ENCODE measurements around the gene DGKI. TPM values are rescaled to one million over a fixed set of nuclear protein-coding genes. Genes with fewer than 3 reads are reported as not detected.

Gene DGKI
- total RNA-seq, 1 experiment from 2014 or later, result 1.1 TPM

DNA sequence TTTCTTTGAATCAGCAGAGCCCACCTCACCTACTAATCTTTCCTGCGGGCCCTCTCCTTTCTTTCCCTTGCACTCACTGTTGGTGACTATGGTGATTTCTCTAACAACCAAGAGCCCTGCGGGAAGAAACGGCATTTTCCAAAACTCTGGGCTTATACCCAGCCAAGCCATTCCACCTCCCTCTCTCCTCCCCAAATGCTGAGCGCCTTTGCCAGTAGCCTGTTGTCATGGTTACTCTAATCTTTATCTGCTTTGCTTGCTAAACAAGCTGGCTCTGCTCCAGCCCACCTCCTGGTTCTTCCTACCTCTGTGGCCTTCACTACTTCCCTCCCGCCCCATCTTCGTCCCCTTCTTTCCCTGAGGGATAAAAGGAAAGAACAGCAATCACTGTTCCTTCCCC lies 86.7 kb downstream of the DGKI start:
- in situ Hi-C loops (cut with HindIII; ENCODE audit: low pct_unique_long_range_greater_than_20kb, low sequenced_read_pairs), result no loop called here
- no peak for DNase-seq (ENCODE audit: low read depth)

DNA sequence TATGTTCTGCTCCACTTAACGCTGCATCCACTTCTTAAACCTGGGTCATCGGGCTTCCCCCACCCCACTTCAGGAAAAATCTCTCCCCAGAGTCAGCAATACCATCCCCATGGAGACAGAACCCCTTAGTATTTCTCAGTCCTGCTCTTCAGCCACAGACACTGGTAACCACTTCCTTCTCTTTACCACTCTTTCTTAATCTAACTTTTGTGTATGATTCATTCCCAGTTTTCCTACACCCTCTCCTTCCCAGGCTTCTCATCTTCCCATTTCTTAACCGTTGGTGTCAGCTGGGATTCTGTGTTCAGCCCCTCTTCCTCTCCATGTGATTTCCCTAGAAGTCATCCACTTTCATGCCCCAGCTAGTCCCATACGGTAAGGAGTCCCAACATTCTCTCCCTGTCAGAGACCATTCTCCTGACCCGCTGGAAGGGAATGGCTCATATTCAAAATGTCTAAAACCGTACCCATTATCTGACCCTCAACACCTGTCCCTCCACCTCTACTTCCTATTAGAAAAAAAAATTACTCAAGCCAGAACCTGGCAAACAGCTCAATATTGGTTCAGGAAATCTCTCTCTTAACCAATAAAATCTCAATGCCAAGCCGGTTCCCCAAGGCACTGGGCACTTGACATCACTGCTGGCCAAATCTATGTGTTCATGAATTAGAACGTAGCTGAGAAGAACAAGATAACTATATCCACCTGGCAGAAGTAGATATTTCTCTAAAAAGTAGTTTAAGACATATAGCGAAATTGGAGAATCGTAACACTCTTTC lies 89.4 kb downstream of the DGKI start:
- DNase-seq (ENCODE audit: low read depth), result no peak
- in situ Hi-C loops (cut with HindIII; ENCODE audit: low pct_unique_long_range_greater_than_20kb, low sequenced_read_pairs), result no loop called here

DNA sequence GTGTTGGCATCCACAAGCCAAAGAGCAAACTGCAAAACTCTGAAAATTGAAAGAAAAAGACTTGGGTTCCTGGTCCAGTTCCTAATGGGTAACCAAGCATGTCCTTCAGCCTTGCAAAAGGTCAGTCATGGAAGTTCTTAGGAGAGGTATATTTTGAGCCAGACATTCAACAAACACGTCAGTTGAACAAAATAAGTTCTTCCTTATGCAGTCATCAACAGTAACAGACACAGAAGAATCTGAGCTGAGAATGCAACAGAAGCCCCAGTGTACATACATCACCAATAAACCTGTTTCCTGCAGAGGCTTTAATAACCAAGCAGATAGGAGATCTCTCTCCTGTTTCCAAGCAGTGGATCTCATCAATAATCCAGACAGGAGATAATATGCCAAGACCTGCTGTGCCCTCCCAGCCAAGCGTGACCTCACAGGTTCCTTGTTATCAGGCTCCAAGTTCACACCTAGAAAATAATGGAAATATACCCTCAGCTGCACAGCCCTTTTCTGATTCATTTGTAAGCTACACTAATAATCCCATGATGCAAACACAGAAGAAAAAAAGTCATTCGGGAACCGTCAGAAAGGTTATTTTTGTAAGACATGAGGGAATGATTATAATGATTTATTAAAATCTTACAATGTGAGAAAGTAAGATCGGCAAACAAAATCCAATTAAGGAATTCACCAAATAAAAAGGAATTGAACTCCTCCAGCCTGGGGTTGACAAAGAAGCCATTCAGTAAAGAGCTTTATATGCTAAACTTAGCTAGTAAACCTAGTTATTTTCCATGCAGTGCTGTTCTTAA lies 90.7 kb downstream of the DGKI start:
- in situ Hi-C loops (cut with HindIII; ENCODE audit: low pct_unique_long_range_greater_than_20kb, low sequenced_read_pairs), result no loop called here
- peak; percentile 75 for DNase-seq (ENCODE audit: low read depth)

DNA sequence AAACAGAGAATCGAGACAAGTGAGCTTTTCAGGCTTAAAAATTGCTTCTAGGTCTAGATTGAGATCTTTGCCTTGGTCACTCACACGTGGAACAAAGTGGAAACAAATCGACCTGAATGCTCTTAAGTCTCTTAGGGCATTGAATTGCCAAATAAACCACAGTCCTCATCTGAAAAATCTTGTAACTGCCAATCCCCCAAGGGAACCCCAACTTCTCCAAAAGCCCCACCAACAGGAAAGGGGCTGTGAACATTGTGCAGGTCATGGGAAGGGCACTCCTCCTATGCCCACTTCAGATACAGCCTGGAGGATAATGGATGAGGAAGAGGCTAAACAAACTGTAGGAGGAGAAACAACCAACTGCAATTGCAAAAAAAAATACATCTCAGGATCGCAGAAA lies 91.3 kb downstream of the DGKI start:
- peak; percentile 12 for DNase-seq (ENCODE audit: low read depth)
- in situ Hi-C loops (cut with HindIII; ENCODE audit: low pct_unique_long_range_greater_than_20kb, low sequenced_read_pairs), result no loop called here

DNA sequence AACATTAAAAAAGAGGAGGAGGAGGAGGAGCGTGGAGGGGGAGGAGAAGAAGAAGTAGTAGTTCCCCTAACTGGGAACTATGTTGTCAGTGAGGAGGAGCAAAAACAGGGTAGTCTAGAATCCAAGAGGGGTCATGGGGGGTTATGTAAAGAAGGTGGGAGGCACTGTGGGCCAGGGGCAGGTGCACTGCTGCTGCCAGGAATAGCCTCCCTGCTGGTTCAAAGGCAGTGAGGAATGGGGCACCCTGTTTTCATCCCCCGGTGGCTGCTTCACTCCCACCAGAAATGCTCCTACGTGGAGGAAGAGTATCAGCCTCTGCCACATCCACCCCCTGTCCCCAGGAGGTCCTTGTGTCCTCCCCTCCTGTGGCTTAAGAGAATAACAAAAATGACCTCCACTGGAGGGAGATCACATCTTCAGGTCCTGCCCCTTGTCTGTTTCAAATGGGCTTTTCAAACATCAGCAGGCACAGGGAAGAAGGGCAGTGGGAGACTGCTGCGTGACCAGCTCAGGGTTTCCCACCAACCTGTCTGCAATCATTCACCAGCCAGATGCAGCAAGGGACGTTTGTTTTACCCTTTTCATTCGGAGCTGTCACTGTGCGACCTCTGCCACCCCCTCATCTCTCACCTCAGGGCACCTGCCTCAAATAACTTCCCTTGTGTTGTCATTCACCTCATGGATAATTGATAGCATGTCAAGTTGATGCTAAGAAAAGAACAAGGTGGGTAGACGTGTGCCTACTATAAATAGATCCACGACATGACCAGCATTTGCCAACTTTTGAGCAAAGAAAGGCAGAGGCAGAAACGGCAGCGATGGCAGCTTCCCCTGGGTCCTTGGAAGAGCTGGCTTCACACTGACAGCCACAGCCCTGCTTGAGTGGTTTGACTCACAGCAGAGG lies 92.6 kb downstream of the DGKI start:
- DNase-seq (ENCODE audit: low read depth), result peak; percentile 9
- in situ Hi-C loops (cut with HindIII; ENCODE audit: low pct_unique_long_range_greater_than_20kb, low sequenced_read_pairs), result no loop called here

DNA sequence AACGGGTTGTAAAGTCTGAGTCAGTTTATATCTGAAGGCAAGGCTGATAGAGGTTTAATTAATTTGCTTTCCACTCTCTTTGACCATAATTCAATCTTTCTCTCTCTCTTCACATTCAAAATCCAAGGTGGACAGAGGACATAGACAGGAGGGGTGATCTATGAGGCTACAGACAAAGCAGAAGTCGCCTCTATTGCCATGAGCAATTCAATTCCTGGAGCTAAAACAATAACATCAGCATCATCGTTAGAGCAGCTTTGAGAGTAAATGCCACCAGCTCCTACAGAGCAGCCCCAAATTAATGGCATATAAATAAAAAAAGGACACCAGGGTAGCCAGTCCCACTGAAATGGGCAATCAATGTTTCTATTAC lies 93.2 kb downstream of the DGKI start:
- DNase-seq (ENCODE audit: low read depth), result no peak
- in situ Hi-C loops (cut with HindIII; ENCODE audit: low pct_unique_long_range_greater_than_20kb, low sequenced_read_pairs), result no loop called here

DNA sequence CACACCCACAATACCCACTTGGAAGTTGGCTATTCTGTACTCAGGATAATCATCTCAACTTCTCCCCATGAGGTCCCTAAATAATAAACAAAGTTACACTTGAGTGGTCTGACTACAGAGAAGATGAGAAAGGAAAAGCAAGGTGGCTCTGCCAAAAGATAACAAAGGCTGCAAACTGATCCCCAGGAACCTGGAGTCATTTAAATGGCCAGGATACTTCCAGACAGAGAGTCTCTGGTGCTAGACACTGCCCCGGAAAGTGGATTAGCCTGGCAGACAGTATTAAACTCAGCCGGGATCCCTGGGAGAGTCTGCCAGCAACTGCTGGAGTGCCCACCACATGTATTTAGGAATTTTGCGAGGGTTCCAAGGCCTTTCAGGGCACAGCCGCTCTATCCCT lies 93.7 kb downstream of the DGKI start:
- peak; percentile 43 for DNase-seq (ENCODE audit: low read depth)
- in situ Hi-C loops (cut with HindIII; ENCODE audit: low pct_unique_long_range_greater_than_20kb, low sequenced_read_pairs), result no loop called here

DNA sequence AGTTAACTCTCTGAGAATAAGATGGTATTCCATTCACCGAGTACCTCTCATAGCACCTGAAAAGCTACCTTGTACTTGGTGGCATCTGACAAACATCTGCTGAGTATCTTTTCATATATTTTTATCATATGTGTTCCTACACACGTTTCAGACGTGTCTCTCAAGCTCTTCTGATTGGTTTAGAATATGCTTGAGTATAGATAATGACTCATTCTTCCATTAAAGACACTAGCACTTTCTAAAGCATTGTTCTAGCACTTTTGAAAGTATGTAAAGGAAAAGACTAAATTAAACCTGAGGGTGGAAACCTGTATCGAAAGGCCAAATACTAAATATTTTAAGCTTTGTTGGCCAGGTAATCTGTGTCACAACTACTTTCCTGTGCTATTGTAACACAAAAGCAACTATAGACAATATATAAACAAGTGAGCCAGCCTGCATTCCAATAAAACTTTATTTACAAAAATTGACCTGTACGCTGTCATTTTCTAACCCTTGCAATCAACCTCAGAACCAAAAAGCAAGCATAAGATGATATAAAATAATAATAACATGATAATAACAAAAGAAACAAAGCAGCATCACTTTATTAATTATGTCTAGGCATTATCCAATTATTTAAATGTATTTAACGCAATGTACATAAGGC lies 95.3 kb downstream of the DGKI start:
- no peak for DNase-seq (ENCODE audit: low read depth)
- in situ Hi-C loops (cut with HindIII; ENCODE audit: low pct_unique_long_range_greater_than_20kb, low sequenced_read_pairs), result no loop called here

DNA sequence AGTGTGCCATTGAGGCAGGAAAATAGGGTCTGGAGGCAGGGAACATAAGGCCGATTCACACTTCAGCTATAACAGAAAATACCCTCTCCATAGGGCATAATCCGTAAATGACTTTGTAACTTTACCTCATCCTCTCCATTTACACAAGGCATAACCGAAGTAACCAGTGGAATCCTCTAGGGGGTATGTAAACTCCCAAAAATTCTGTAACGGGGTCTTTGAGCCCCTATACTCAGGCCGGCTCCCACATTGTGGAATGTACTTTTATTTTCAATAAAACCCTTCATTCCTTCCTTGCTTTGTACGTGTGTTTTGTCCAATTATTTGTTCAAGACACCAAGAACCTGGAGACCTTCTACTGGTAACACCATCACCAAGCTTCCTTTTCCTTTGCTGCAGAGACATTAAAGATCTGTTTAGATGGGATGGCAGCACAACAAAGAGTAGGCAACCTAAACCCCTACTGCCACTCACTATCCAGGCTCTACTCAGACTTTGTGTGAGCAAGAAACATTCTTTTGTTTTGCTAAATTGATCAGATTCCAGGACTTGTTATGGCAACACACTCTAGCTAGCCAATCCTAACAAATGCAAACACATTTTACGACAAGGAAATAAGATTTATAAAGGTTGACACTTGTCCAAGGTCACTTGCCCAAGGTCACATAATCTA lies 99.3 kb downstream of the DGKI start:
- in situ Hi-C loops (cut with HindIII; ENCODE audit: low pct_unique_long_range_greater_than_20kb, low sequenced_read_pairs), result no loop called here
- no peak for DNase-seq (ENCODE audit: low read depth)

DNA sequence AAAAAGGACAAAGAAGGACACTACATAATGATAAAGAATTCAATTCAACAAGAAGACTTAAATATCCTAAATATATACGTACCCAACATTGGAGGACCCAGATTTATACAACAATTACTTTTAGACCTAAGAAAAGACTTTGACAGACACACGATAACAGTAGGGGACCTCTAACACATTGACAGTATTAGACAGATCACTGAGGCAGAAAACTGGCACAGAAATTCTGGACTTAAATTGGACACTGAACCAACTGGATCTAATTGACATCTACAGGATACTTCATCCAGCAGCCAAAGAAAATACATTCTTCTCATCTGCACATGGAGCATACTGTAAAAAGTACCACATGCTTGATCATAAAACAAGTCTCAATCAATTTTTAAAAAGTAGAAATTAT lies 103.8 kb downstream of the DGKI start:
- DNase-seq (ENCODE audit: low read depth), result no peak
- in situ Hi-C loops (cut with HindIII; ENCODE audit: low pct_unique_long_range_greater_than_20kb, low sequenced_read_pairs), result no loop called here

DNA sequence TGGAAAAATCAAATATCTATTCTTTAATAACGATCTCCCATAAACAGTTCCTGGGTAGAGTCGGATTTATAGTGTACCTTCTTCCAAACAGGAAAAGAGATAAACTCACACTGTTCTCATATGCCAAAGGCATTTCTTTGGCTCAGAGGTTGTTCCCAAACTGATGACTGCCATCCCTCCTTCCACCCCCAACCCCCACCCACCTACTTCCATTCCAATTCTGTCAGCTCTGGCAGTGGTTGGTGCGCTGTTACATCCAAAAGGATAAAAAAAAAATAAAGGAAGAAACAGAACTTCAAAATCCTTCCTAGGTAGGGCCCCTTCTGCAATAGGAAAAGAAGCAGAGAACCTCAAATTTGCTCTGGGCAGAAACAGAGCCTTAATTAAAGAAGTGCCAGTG lies 104.7 kb downstream of the DGKI start:
- no peak for DNase-seq (ENCODE audit: low read depth)
- in situ Hi-C loops (cut with HindIII; ENCODE audit: low pct_unique_long_range_greater_than_20kb, low sequenced_read_pairs), result no loop called here

DNA sequence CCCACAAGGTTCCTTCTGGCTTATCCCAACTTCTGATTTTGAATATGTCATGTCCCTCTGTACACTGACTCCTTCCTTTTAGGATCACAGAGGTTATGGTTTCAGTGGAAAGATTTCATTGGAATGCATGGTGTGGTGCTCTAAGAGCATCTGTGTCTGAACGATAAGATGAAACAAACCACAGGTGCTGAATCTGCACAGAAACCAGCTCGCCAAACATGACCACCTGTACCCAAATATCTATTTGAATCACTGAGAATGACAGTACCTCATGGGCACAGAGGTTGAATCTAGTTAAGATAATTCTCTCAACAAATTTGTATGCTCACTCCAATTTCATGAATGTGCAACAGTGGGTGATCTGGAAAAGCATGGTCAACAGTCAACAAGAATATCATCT lies 105.3 kb downstream of the DGKI start:
- DNase-seq (ENCODE audit: low read depth), result no peak
- in situ Hi-C loops (cut with HindIII; ENCODE audit: low pct_unique_long_range_greater_than_20kb, low sequenced_read_pairs), result no loop called here

DNA sequence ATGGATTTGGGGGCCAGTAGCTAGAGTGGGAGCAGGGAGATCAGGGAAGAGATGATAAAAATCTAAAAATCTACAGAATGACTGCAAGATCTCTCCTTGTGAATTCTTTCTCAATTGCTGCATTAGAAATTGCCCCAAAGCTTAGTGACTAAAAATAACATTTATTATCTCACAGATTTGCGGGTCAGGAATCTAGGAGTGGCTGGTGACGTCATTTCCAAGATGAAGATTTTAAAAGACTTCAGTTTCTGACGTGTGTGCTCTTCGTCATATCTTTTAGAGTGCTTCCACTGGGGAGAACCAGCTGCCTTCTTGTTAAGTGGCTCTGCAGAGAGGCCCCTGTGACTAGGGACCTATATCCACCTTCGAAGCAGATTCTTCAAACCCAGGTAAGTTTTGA lies 112.6 kb downstream of the DGKI start:
- in situ Hi-C loops (cut with HindIII; ENCODE audit: low pct_unique_long_range_greater_than_20kb, low sequenced_read_pairs), result no loop called here
- no peak for DNase-seq (ENCODE audit: low read depth)

DNA sequence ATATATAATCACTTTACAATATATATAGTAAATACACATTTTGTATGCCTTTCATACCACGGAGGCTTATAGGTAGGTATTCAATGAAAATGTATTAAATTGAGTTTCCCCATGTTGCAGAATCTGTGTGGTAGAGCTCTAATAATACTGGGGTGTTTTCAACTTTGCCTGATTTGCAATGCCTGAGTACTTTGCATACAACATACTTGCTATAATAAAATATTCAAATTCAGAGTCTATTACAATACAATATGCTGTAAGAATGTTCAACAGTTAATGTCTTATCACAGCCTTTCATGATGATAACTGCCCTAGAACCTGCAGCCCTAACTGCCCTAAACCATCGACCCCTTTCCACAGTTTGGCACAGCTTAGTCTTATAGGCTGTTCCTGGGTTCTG lies 114.6 kb downstream of the DGKI start:
- DNase-seq (ENCODE audit: low read depth), result no peak
- in situ Hi-C loops (cut with HindIII; ENCODE audit: low pct_unique_long_range_greater_than_20kb, low sequenced_read_pairs), result no loop called here

DNA sequence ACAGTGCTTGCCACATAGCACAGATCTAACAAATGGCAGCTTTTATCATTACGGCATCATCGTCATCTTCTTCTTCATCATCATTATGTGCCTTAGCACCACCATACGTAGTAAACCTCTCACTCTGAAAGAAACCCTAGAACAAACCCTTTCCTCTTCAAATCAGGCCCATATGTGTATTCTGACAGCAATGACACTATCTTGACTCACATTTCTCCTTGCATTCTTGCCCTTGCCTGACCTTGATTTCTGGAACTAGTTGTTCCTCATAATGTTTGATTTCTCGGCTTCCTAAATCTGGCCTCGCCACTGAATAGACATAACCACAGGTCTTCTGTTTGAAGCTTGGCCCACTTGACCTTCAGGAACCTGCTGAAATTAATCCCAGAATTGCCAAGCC lies 115.3 kb downstream of the DGKI start:
- in situ Hi-C loops (cut with HindIII; ENCODE audit: low pct_unique_long_range_greater_than_20kb, low sequenced_read_pairs), result no loop called here
- no peak for DNase-seq (ENCODE audit: low read depth)

DNA sequence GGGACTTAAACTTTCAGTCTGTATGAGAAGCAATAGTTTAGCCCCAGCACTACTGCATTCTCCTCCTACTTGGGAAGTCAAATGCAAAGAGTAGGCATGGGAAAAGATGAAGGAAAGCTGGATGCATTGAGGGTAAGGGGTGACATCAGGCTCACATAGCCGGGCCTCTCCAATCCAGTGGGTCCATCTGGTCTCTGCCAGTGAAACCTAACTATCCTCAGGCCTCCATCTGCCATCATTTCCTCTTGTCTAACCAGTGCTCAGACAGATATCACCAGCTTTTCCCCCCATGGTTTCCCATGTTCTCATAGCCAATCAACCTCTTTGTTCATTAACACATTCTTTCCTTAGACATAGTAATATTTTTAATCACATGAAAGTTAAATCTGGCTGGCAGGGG lies 118.3 kb downstream of the DGKI start:
- no peak for DNase-seq (ENCODE audit: low read depth)
- in situ Hi-C loops (cut with HindIII; ENCODE audit: low pct_unique_long_range_greater_than_20kb, low sequenced_read_pairs), result no loop called here

DNA sequence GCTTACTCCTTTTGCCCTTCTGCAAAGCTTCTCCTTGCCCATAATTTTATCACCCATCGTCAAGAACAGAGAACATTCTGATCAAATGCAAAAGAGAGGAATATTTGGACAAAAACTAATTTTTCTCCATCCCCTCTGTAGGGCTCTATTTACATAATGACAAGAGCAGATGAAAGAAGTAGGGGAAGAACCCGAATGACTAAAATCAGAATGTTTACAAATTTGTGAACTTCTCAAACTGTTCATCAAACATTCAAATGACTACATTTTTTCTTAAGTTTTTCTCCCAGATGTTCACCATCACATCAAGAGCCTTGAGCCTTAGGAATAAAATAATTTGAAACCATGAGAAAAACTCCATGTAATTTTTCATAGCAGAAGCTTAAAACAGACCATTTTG lies 119.4 kb downstream of the DGKI start:
- in situ Hi-C loops (cut with HindIII; ENCODE audit: low pct_unique_long_range_greater_than_20kb, low sequenced_read_pairs), result no loop called here
- DNase-seq (ENCODE audit: low read depth), result no peak

DNA sequence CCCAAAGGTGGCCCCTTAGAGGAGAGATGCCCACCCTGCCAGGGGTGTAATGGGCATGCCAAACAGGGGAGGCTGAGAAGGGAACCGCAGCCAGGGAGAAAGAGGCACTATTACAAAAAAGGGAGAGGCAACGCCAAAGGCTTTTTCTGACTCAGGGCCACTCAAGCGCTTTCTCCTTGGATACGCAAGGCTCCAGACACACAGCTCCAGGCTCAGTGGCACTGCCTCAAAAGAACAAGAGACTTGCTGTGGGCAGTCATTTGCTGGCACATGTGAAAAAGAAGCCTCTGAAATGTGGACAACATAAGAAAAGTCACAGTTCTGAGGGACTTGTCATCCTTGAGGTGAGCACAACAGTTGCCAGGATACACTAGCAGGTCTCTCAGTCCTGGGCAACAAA lies 128.4 kb downstream of the DGKI start:
- in situ Hi-C loops (cut with HindIII; ENCODE audit: low pct_unique_long_range_greater_than_20kb, low sequenced_read_pairs), result no loop called here

More for the DNA sequence above, 128.4 kb downstream of the DGKI start:
- no peak for DNase-seq (ENCODE audit: low read depth)

All from Caki2 (cell line).